Measurements from ENCODE around the gene CBX7.

- TF ChIP-seq YY1 (IDR thresholded peaks at IDR 0.05; ENCODE audit: insufficient read depth, insufficient read length) (no peak), ZNF274 (IDR thresholded peaks at IDR 0.05; ENCODE audit: low read depth, low read length) (no peak)
Measured at GRCh38 chr22:39132281-39132680, 20.2 kb downstream of the CBX7 start.
